NCI-H2196 treated with DMSO at 0.1 percent for 48 hours (cell line): ENCODE data around the gene CHST15.

Source experiments
- DNase-seq: peaks from one replicate; lab custom pipeline; 2025; ENCODE audit not compliant: unreplicated experiment; lab: John Stamatoyannopoulos, UW

Gene CHST15

GRCh38 chr10:124083740-124084397 lies 9.5 kb downstream of the CHST15 start:
- DNase-seq: no peak

GRCh38 chr10:124083047-124083739 lies 10.2 kb downstream of the CHST15 start:
- DNase-seq: no peak

GRCh38 chr10:124082555-124082954 lies 10.8 kb downstream of the CHST15 start:
- DNase-seq: no peak

- no peak for DNase-seq
Measured at GRCh38 chr10:124081547-124082140, 11.8 kb downstream of the CHST15 start.

GRCh38 chr10:124079864-124080263 lies 13.5 kb downstream of the CHST15 start:
- DNase-seq: no peak

GRCh38 chr10:124078714-124079113 lies 14.7 kb downstream of the CHST15 start:
- DNase-seq: no peak

- no peak for DNase-seq
Measured at GRCh38 chr10:124078028-124078427, 15.4 kb downstream of the CHST15 start.

- no peak for DNase-seq
Measured at GRCh38 chr10:124077208-124077993, 16.0 kb downstream of the CHST15 start.

- DNase-seq: no peak
Measured at GRCh38 chr10:124076148-124076733, 17.2 kb downstream of the CHST15 start.

- DNase-seq: no peak
Measured at GRCh38 chr10:124075231-124075955, 18.0 kb downstream of the CHST15 start.

GRCh38 chr10:124074501-124075109 lies 18.8 kb downstream of the CHST15 start:
- no peak for DNase-seq

- DNase-seq: no peak
Measured at GRCh38 chr10:124073978-124074377, 19.4 kb downstream of the CHST15 start.

GRCh38 chr10:124072541-124072940 lies 20.9 kb downstream of the CHST15 start:
- no peak for DNase-seq

- no peak for DNase-seq
Measured at GRCh38 chr10:124072106-124072505, 21.3 kb downstream of the CHST15 start.

- DNase-seq: no peak
Measured at GRCh38 chr10:124071141-124071540, 22.3 kb downstream of the CHST15 start.

- no peak for DNase-seq
Measured at GRCh38 chr10:124070666-124071065, 22.7 kb downstream of the CHST15 start.

GRCh38 chr10:124069341-124070264 lies 23.8 kb downstream of the CHST15 start:
- DNase-seq: no peak

- no peak for DNase-seq
Measured at GRCh38 chr10:124068929-124069328, 24.5 kb downstream of the CHST15 start.

GRCh38 chr10:124067825-124068400 lies 25.5 kb downstream of the CHST15 start:
- DNase-seq: no peak
